Upper lobe of left lung (tissue), 6 donors: Measurements from ENCODE around the gene MYO6. TPM values are rescaled to one million over a fixed set of nuclear protein-coding genes. Genes with fewer than 3 reads are reported as not detected.

Source experiments
- ATAC-seq, 2 donors: fragments of 200-7000 bp; cut with Tn5 transposase; one replicate each; pipeline ENCODE4 v1.9.1; 2022; ENCODE audit warnings: mild to moderate bottlenecking in 2 of 2, moderate library complexity in 2 of 2; ENCODE audit not compliant: low FRiP score in 2 of 2
- DNase-seq, 2 donors: peaks; one replicate each; pipeline ENCODE4 v3.0.0-alpha.2; 2019 to 2020
- H3K27ac ChIP-seq, 4 donors: fragments of 200-600 bp; sonication (generic); one replicate each; pipeline ENCODE4 v1.5.1; 2016 to 2019
- H3K27me3 ChIP-seq, 4 donors: fragments of 200-600 bp; sonication (generic); one replicate each; pipeline ENCODE4 v1.5.1; 2017 to 2019
- H3K36me3 ChIP-seq, 4 donors: fragments of 200-600 bp; sonication (generic); one replicate each; pipeline ENCODE4 v1.5.1; 2016 to 2019
- H3K4me1 ChIP-seq, 4 donors: fragments of 200-600 bp; sonication (generic); one replicate each; pipeline ENCODE4 v1.5.1; 2018 to 2019
- H3K4me3 ChIP-seq, 4 donors: fragments of 200-600 bp; sonication (generic); one replicate each; pipeline ENCODE4 v1.5.1; 2017 to 2019; ENCODE audit warnings: mild to moderate bottlenecking in 2 of 4, moderate library complexity in 1 of 4
- H3K9me3 ChIP-seq, 4 donors: fragments of 200-600 bp; sonication (generic); one replicate each; pipeline ENCODE4 v1.5.1; 2018 to 2019
- CTCF ChIP-seq, 6 experiments: fragments of 450-650 bp in 4 of 6; fragments of 200-600 bp in 2 of 6; sonication (generic) in 2 of 6; IDR thresholded peaks; one replicate each; pipeline ENCODE4 v1.5.1; 2016 to 2019; ENCODE audit warnings: antibody characterized with exemption in 6 of 6
- EP300 ChIP-seq, 4 donors: sonication (generic); formaldehyde crosslinking; IDR thresholded peaks; one replicate each; pipeline ENCODE4 v1.5.1; 2017; ENCODE audit warnings: antibody characterized with exemption in 4 of 4, control low read depth in 2 of 4
- POLR2A ChIP-seq, 4 donors: fragments of 450-650 bp; IDR thresholded peaks; one replicate each; pipeline ENCODE4 v1.5.1; 2016 to 2017; ENCODE audit warnings: antibody characterized with exemption in 4 of 4, mild to moderate bottlenecking in 2 of 4
- POLR2AphosphoS5 ChIP-seq, 2 donors: sonication (generic); formaldehyde crosslinking; IDR thresholded peaks; one replicate each; pipeline ENCODE4 v1.5.1; 2017; ENCODE audit warnings: antibody characterized with exemption in 2 of 2
- WGBS, 2 donors: methylation state at CpG; one replicate each; pipeline ENCODE4 v1.1.5; 2017 to 2018; 5-methylcytosine and 5-hydroxymethylcytosine counted together
- small RNA-seq, 4 donors: library from RNA; depleted of rRNA; stranded (forward); fragments of <200 nt; gene quantifications; one replicate each; pipeline ENCODE3, GENCODE V24; 2016
- total RNA-seq, 6 donors: library from RNA; depleted of rRNA in 4 of 6; stranded (reverse); fragments of >200 nt in 4 of 6; gene quantifications; one replicate each; pipeline versions ENCODE4 v1.1.0 to v1.2.1, GENCODE V29; 2016 to 2021
- donor health status: DM: no; HTN: no; CAD: no; lungs with moderate emphysema.
- donor health status: DM: no; HTN: yes; CAD: no; lungs with severe emphysema.

The MYO6 gene
- total RNA-seq, 6 donors from 2014 or later, result 49.0 to 94.3 (median 80.4) TPM

- DNase-seq, result no peak
- H3K4me1 ChIP-seq, result no peaks in the 10 kb centered on the region
- no peak overlapping the region for H3K27ac ChIP-seq
- no peak for TF ChIP-seq EP300 (IDR thresholded peaks at IDR 0.05)
- no peak for TF ChIP-seq POLR2A (IDR thresholded peaks at IDR 0.05)
- no peak for TF ChIP-seq CTCF (IDR thresholded peaks at IDR 0.05)
- TF ChIP-seq POLR2AphosphoS5 (IDR thresholded peaks at IDR 0.05), result no peak
- no peaks in the 10 kb centered on the region for H3K27me3 ChIP-seq
- ATAC-seq, result no peak
- WGBS, 2 donors, result 79 to 81% methylated on average over 1 of the region's 1 CpG
- H3K9me3 ChIP-seq, result no peaks in the 10 kb centered on the region
- H3K4me3 ChIP-seq, result no peak overlapping the region
- no peaks in the 10 kb centered on the region for H3K36me3 ChIP-seq
Measured at GRCh38 chr6:75963569-75963968, 214.5 kb downstream of the MYO6 start.

GRCh38 chr6:75968143-75968542 is 219.1 kb downstream of the MYO6 start:
- H3K4me3 ChIP-seq, result no peak overlapping the region
- ATAC-seq (no peak), DNase-seq (no peak)
- no peaks in the 10 kb centered on the region for H3K9me3 ChIP-seq
- H3K4me1 ChIP-seq, result no peaks in the 10 kb centered on the region
- H3K27ac ChIP-seq, result no peak overlapping the region
- no peaks in the 10 kb centered on the region for H3K27me3 ChIP-seq
- TF ChIP-seq POLR2A (IDR thresholded peaks at IDR 0.05) (no peak), EP300 (IDR thresholded peaks at IDR 0.05) (no peak), POLR2AphosphoS5 (IDR thresholded peaks at IDR 0.05) (no peak), CTCF (IDR thresholded peaks at IDR 0.05) (no peak)
- H3K36me3 ChIP-seq, result no peaks in the 10 kb centered on the region

Small RNA genes lying within 50 kb of the gene (small RNA-seq; reads per million reads assigned to genes)
- gene RF00019, result 0 reads per million in 4 donors
- gene RNA5SP209, result 0 reads per million in 4 donors
- 0 reads per million in 4 donors for gene RNU6-155P

Other genes starting within 250 kb of the MYO6 start
- 100 to 1,000 TPM in 2 of 6 donors, 10 to 100 TPM in 4; 56.4 to 199 (median 87.2) TPM for gene SENP6, start 147.4 kb upstream of the MYO6 start, total RNA-seq